ENCODE results near the gene PARN.
"Not testable (repeated sequence)": the region's sequence is repeated elsewhere in the genome, so short reads cannot be mapped to it uniquely, and the experiment has no call there.

The PARN gene

GRCh38 chr16:14428043-14428442, 202.0 kb downstream of the PARN start:
- no peak for TF ChIP-seq CTCF (IDR thresholded peaks at IDR 0.05; ENCODE audit: low read depth, low read length)
- TF ChIP-seq MAX (IDR thresholded peaks at IDR 0.05; ENCODE audit: low read depth, low read length), result no peak
- no peak for TF ChIP-seq MYC (IDR thresholded peaks at IDR 0.05; ENCODE audit: low read depth, low read length)
- TF ChIP-seq POLR2A (IDR thresholded peaks at IDR 0.05; ENCODE audit: extremely low read depth, insufficient read length), result no peak
- DNase-seq (ENCODE audit: low read depth), result no peak
- H3K4me3 ChIP-seq (ENCODE audit: low read depth, low read length), result no peak overlapping the region

GRCh38 chr16:14427371-14427948, 202.6 kb downstream of the PARN start:
- DNase-seq (ENCODE audit: low read depth), result no peak
- no peak overlapping the region for H3K4me3 ChIP-seq (ENCODE audit: low read depth, low read length)
- no peak for TF ChIP-seq CTCF (IDR thresholded peaks at IDR 0.05; ENCODE audit: low read depth, low read length)
- no peak for TF ChIP-seq MYC (IDR thresholded peaks at IDR 0.05; ENCODE audit: low read depth, low read length)
- no peak for TF ChIP-seq MAX (IDR thresholded peaks at IDR 0.05; ENCODE audit: low read depth, low read length)
- TF ChIP-seq POLR2A (IDR thresholded peaks at IDR 0.05; ENCODE audit: extremely low read depth, insufficient read length), result no peak

GRCh38 chr16:14424595-14424994, 205.5 kb downstream of the PARN start:
- DNase-seq (ENCODE audit: low read depth), result no peak
- TF ChIP-seq POLR2A (IDR thresholded peaks at IDR 0.05; ENCODE audit: extremely low read depth, insufficient read length) (no peak), MAX (IDR thresholded peaks at IDR 0.05; ENCODE audit: low read depth, low read length) (no peak), MYC (IDR thresholded peaks at IDR 0.05; ENCODE audit: low read depth, low read length) (no peak), CTCF (IDR thresholded peaks at IDR 0.05; ENCODE audit: low read depth, low read length) (no peak)
- no peak overlapping the region for H3K4me3 ChIP-seq (ENCODE audit: low read depth, low read length)

- H3K4me3 ChIP-seq (ENCODE audit: low read depth, low read length), result no peak overlapping the region
- TF ChIP-seq MYC (IDR thresholded peaks at IDR 0.05; ENCODE audit: low read depth, low read length), result no peak
- no peak for TF ChIP-seq MAX (IDR thresholded peaks at IDR 0.05; ENCODE audit: low read depth, low read length)
- TF ChIP-seq POLR2A (IDR thresholded peaks at IDR 0.05; ENCODE audit: extremely low read depth, insufficient read length), result no peak
- DNase-seq (ENCODE audit: low read depth), result no peak
Measured at GRCh38 chr16:14423344-14423743, 206.7 kb downstream of the PARN start.

GRCh38 chr16:14420721-14421488, 209.2 kb downstream of the PARN start:
- H3K4me3 ChIP-seq (ENCODE audit: low read depth, low read length), result no peak overlapping the region
- DNase-seq (ENCODE audit: low read depth), result no peak
- TF ChIP-seq MAX (IDR thresholded peaks at IDR 0.05; ENCODE audit: low read depth, low read length), result no peak
- TF ChIP-seq MYC (IDR thresholded peaks at IDR 0.05; ENCODE audit: low read depth, low read length), result no peak
- TF ChIP-seq CTCF (IDR thresholded peaks at IDR 0.05; ENCODE audit: low read depth, low read length), result no peak
- TF ChIP-seq POLR2A (IDR thresholded peaks at IDR 0.05; ENCODE audit: extremely low read depth, insufficient read length), result no peak

GRCh38 chr16:14420243-14420642, 209.8 kb downstream of the PARN start:
- not testable (repeated sequence) for DNase-seq (ENCODE audit: low read depth); H3K4me3 ChIP-seq (ENCODE audit: low read depth, low read length)
